ENCODE data around the gene GNB1L. TPM values are rescaled to one million over a fixed set of nuclear protein-coding genes. Genes with fewer than 3 reads are reported as not detected.

Gene GNB1L
- polyA plus RNA-seq, 3 donors, result 3.5 to 6.6 (median 4.3) TPM

GRCh38 chr22:19765477-19766239 lies 89.0 kb downstream of the GNB1L start:
- 2 to 4% (median 3%) methylated on average over 61 to 82 of the region's 83 CpGs for WGBS, 3 donors
- H3K27ac ChIP-seq (ENCODE audit: low read depth, low read length), result no peak overlapping the region

DNA sequence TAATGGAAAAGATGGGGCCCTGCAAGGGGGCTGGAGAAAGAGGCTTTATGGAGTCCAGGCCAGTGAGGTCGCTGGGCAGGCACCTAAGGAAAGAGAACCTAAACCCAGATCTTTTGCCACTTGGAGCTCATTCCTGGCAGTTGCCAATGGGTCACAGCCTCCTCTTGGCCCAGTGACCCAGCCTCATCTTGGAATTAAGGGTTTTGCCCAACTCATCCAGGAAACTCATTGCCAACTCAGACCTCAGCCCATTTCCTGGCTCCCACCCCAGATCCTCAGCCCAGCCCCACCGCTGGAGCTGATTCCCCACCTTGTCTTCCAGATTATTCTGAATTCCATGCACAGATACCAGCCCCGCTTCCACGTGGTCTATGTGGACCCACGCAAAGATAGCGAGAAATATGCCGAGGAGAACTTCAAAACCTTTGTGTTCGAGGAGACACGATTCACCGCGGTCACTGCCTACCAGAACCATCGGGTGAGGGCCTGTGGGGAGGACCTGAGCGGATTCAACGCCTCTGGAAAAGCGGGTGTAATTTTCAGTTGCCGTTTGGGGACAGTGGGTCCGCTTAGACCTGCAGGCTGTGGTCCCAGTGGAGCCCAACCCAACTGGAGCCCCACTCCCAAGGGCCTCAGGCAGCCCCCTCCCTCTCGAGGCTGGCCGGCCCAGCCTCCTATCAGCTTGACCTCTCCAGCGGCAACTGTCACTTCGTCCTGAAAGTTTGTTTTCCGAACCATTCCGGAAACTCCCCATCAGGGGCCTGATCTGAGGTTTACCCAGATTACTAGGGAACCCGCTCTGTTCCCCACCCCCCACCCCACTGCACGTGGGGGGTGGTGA lies 89.8 kb downstream of the GNB1L start:
- no peak overlapping the region for H3K27ac ChIP-seq (ENCODE audit: low read depth, low read length)
- WGBS, 3 donors, result 39 to 68% (median 49%) methylated on average over 25 of the region's 25 CpGs

- WGBS, 3 donors, result 53 to 81% (median 63%) methylated on average over 17 of the region's 17 CpGs
- H3K27ac ChIP-seq (ENCODE audit: low read depth, low read length), result no peak overlapping the region
Observed at GRCh38 chr22:19764299-19764593, 90.4 kb downstream of the GNB1L start.

- WGBS, 3 donors, result 43 to 66% (median 57%) methylated on average over 39 of the region's 39 CpGs
- no peak overlapping the region for H3K27ac ChIP-seq (ENCODE audit: low read depth, low read length)
Observed at GRCh38 chr22:19763458-19764298, 91.0 kb downstream of the GNB1L start.

DNA sequence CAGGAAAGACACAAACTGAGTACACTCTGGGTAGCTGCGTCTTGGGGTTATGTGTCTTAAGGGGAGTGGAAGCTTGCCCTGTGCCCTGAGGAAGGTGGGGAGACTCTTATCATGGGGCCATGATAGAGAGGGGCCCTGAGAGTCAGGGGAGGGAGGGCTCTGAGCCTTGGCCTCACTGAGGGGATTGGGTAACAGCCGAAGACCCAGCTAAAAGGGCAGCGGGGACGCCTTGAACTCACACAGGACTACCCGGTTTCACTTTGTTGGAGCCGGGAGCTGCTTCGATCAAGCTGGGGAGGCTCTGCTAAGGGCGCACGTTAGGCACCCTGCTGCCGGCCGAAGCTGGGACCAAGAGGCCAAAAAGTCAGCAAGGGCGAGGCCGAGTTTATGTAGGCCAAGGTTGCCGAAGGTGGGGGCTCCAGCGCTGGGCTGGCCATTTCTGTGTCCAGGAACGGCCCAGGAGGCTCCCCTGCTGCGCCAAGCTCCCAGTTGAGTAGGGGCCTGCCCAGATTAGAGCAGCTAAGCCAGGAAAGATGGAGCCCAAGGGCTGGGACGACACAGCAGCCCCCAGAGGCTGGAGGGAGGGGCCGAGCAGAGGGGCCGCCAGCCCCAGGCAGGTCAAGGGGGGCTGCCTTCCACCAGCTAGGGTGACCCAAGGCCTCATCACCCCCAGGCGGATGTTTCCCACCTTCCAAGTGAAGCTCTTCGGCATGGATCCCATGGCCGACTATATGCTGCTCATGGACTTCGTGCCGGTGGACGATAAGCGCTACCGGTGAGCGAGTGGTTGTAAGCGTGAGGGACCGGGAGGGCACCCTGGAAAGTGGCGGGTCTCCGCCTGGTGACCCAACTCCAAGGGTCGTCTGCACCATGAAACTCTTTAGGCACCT lies 91.9 kb downstream of the GNB1L start:
- 70 to 82% (median 77%) methylated on average over 32 to 34 of the region's 34 CpGs for WGBS, 3 donors
- no peak overlapping the region for H3K27ac ChIP-seq (ENCODE audit: low read depth, low read length)

- 79 to 85% (median 82%) methylated on average over 33 of the region's 33 CpGs for WGBS, 3 donors
- H3K27ac ChIP-seq (ENCODE audit: low read depth, low read length), result no peak overlapping the region
Observed at GRCh38 chr22:19761725-19762567, 92.7 kb downstream of the GNB1L start.

DNA sequence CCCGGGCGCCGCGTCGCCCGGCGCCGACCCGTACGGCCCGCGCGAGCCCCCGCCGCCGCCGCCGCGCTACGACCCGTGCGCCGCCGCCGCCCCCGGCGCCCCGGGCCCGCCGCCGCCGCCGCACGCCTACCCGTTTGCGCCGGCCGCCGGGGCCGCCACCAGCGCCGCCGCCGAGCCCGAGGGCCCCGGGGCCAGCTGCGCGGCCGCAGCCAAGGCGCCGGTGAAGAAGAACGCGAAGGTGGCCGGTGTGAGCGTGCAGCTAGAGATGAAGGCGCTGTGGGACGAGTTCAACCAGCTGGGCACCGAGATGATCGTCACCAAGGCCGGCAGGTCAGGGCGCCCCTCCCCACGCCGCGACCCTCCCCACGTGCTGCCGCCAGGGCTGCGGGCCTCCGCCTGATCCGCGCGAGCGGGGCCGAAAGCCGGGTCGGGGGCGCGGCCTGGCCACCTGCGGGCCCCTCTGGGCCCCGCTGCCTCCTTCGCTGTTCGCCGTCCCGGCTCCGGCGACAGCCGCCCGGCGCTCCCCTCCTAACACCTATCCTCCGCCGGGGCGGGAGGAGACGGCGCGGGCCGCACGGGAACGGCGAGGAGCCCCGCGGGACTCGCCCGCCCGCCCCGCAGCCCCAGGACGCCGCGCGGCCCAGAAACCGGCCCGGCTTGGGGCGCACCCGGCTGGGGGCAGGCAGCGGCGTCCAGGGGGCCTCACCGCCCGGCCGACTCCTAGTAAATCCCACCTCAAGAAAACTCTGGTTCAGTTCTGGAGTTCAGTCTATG lies 93.5 kb downstream of the GNB1L start:
- H3K27ac ChIP-seq (ENCODE audit: low read depth, low read length), result no peak overlapping the region
- 8 to 18% (median 8%) methylated on average over 67 to 113 of the region's 117 CpGs for WGBS, 3 donors

DNA sequence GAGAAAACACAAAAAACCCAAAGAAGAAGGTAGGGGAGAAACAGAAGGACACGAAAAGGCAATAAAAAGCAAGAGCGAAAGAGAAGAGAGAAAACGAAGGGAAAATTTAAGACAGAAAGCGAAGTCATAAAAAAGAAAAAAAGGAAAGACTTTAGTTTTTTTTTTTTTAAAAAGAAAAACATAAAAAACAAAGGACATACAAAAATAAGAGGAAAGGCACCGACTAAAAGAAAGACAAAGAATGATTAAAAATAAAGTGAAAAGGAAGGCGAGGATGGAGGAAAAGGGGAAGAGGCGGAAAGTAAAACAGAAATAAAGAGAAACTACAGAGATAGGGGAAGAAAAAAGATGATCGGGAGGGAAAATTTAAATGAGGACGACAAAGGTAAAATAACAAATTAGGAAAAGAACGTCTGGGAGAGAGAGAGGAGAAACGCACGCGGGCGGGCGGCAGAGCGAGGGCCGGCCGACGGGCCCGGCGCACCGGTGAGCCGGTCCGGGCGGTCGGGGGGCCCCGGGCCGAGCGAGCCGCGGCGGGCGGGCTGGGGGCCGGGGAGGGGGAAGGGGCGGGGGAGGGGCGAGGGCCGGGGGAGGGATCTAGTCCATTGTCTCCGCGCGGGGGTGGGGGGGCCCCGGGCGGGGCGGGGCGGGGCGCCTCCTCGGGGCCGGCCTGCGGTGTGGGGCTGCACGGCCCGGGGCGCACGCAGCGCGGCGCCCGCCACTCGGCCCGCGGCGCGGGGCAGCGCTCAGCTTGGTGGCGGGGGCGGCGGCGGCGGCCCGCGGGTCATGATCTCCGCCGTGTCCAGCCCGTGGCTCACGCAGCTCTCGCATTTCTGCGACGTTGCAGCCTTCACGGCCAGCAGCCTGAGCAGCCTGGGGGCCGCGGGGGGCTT lies 94.4 kb downstream of the GNB1L start, which contains the start of gene TBX1:
TBX1 (plus strand) TSS at position 721 of the 893 bp plus-strand sequence; CDS start at position 787, 66 bp downstream.
- H3K27ac ChIP-seq (ENCODE audit: low read depth, low read length), result no peak within 1 kb of the TSS
- 4 to 6% (median 4%) methylated on average over 36 to 63 of the region's 79 CpGs for WGBS, 3 donors

- 3 to 6% (median 6%) methylated on average over 36 to 43 of the region's 43 CpGs for WGBS, 3 donors
Observed at GRCh38 chr22:19759427-19760057, 95.1 kb downstream of the GNB1L start.

DNA sequence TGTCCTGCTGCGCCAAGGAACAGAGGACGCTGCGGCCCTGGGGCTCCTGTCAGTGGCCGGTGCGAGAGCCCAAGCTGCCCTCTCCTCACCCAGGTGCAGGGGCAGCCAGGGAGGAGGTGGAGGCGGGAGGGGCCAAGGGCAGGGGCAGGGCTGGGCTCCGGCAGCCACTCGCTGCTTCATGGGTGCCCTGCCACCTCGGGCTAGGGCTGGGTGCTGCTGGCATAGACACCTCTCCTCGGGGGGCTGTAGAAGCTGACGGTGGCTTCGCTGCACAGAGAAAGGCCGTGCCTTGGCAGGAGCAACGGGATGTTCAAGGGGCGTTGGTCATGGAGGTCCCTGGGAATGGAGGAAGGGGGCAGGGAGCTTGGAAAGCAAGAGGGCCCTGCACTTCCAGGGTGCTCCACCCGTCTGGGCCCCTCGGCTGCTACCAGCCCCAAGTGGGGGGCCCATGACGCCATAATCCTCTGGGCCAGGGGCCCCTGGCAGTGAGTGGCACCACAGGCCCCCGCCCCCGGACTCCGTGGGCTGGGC lies 95.7 kb downstream of the GNB1L start:
- H3K27ac ChIP-seq (ENCODE audit: low read depth, low read length), result no peak overlapping the region
- WGBS, 3 donors, result 5 to 9% (median 8%) methylated on average over 19 to 21 of the region's 21 CpGs

More at GRCh38 chr22:19759427-19760057, 95.1 kb downstream of the GNB1L start:
- H3K27ac ChIP-seq (ENCODE audit: low read depth, low read length), result no peak overlapping the region

DNA sequence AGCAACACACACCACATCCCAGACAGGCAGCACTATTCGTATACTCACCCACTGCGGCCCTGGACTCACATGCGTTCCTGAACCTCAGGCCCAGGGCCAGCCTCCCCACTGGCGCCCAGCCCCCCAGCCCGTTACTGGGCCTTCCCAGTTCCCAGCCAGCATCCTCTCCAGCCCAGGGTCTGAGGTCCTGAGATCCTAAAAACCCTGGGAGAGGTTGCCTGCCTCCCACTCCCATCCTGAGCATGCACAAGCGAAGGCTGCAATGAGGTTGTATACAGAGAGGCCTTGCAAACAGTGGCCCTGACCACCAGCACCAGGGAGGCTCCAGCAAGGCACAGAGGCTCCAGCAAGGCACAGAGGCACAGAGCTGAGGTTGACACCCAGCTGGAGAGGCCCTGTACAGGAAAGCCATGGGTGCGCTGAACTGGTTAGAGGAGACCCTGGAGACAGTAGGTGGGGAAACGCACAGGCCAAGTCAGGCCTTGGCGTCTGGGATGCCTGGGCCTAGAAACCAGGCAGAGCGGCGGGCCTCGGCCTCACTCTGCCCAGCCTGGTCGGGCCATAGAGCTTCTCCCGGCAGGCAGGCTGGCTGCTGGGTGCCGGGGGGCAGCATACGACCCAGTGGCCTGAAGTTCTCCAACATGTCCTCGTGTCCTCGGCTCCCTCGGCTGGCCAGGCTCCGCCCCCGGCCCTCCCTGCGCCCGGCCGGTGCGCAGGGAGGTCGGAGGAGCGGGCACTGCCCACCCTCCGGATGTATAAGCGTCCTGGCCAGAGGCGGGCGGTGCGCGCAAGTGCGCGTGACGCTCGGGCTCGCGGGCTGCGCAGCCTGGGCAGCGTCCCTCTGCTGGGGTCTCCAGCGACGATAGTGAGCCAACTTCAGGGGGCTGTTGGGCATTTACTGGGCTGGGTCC lies 96.4 kb downstream of the GNB1L start:
- H3K27ac ChIP-seq (ENCODE audit: low read depth, low read length), result no peak overlapping the region
- 38 to 46% (median 41%) methylated on average over 43 of the region's 43 CpGs for WGBS, 3 donors

DNA sequence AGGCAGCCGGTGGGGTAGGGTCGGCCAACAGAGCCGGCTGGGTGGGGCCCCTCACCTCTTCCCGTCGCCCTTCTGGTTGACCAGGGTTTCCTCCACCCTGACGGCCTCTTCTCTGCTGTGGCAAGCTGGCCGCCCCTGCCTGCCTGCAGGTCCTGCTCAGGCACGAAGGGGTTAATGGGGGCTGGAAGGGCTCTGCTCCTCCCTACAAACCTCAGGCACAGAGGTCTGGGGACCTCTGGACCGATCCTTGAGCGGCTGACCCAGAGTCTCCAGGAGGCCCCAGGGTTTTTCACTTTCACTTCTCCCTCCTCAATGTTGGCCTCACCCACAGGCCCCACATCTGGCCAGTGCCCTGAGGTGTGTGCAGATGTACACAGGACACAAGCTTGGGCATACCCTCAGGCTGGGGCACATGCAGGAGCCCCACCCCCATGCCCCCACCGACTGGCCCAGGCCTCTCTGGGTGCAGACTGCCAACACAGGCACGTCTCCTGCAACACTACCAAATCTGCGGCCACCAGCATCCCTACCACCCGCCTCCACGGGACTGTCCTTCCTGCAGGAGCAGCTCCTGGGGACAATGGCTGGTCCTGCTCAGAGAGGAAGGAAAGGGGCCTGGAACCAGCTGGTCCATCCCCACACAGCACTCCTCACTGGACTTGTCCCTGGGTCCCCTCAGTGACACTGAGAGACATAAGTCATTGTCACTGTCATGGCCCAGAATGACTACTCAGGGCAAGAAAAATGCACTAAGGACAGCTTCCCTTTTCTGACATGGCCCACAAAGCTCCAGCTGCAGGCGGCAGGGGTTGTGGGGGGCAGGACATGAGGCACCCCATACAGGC lies 97.3 kb downstream of the GNB1L start:
- WGBS, 3 donors, result 26 to 42% (median 35%) methylated on average over 13 to 16 of the region's 16 CpGs
- no peak overlapping the region for H3K27ac ChIP-seq (ENCODE audit: low read depth, low read length)

Data from adipose tissue (tissue), 3 donors.